Neural crest cell (in vitro differentiated cells): ENCODE results near the gene DRP2. TPM values are rescaled to one million over a fixed set of nuclear protein-coding genes. Genes with fewer than 3 reads are reported as not detected.

Experiments used
- DNase-seq: peaks from one replicate; pipeline ENCODE4 v3.0.0; 2021; ENCODE audit warnings: low read depth, mixed read lengths, low spot score
- H3K27ac Mint-ChIP-seq: one replicate; pipeline ENCODE4 v1.8.0; 2021; ENCODE audit warnings: mild to moderate bottlenecking, mixed read lengths; ENCODE audit not compliant: unreplicated experiment
- H3K27me3 Mint-ChIP-seq: 2 replicates; pipeline ENCODE4 v1.8.0; 2021; ENCODE audit warnings: low read depth, mild to moderate bottlenecking, mixed read lengths
- H3K36me3 Mint-ChIP-seq: 2 replicates; pipeline ENCODE4 v1.8.0; 2021; ENCODE audit warnings: low read depth, mild to moderate bottlenecking, mixed read lengths
- H3K4me1 Mint-ChIP-seq: 2 replicates; pipeline ENCODE4 v1.8.0; 2021; ENCODE audit warnings: mixed read lengths
- H3K4me3 Mint-ChIP-seq: one replicate; pipeline ENCODE4 v1.8.0; 2021; ENCODE audit warnings: mild to moderate bottlenecking, mixed read lengths
- H3K9me3 Mint-ChIP-seq: 2 replicates; pipeline ENCODE4 v1.8.0; 2021; ENCODE audit warnings: mixed read lengths
- total RNA-seq: library from RNA; stranded (reverse); gene quantifications from 2 replicates; pipeline ENCODE4 v1.2.1, GENCODE V29; 2021
- TF ChIP-seq, protein P1 (sequence below): fragments of 200-600 bp; sonication (generic); conservative IDR thresholded peaks from 2 replicates; pipeline ENCODE4 v1.5.0; 2021; ENCODE audit warnings: antibody characterized with exemption, mild to moderate bottlenecking

Gene DRP2
- total RNA-seq, 1 donor from 2014 or later, result 2.4 TPM

DNA sequence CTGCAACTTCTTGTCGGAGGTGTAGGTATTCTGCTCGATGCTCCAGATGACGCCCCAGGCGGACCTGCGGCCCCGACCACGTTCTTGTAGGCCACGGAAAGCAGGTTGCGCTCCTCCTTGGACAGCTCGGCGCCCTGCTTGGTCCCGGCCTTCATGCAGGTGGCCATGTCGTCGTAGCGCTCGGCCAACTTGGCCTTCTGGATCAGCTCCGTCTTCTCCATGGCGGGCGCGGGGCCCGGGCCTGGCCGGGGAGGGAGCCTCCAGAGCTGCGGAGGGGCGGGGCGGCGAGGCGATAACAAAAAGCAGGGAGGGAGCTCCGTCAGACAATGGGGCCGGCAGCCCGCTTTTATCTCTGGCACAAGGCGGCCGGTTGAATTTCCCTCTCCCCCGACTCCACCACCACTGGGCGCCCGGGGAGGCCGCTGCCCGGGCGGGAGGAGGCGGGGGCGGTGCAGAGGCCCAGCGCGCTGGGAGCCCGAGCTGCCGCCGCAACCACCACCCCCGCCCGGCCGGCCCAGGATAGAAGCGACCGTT lies 28.3 kb upstream of the DRP2 start:
- Mint-ChIP-seq H3K36me3 (peaks cover 3% of the 10 kb centered on the region), H3K4me3 (peak overlapping the region; percentile 15), H3K9me3 (peaks cover 8% of the 10 kb centered on the region), H3K4me1 (no peaks in the 10 kb centered on the region), H3K27me3 (no peaks in the 10 kb centered on the region), H3K27ac (no peak overlapping the region)
- TF ChIP-seq, protein P1, sequence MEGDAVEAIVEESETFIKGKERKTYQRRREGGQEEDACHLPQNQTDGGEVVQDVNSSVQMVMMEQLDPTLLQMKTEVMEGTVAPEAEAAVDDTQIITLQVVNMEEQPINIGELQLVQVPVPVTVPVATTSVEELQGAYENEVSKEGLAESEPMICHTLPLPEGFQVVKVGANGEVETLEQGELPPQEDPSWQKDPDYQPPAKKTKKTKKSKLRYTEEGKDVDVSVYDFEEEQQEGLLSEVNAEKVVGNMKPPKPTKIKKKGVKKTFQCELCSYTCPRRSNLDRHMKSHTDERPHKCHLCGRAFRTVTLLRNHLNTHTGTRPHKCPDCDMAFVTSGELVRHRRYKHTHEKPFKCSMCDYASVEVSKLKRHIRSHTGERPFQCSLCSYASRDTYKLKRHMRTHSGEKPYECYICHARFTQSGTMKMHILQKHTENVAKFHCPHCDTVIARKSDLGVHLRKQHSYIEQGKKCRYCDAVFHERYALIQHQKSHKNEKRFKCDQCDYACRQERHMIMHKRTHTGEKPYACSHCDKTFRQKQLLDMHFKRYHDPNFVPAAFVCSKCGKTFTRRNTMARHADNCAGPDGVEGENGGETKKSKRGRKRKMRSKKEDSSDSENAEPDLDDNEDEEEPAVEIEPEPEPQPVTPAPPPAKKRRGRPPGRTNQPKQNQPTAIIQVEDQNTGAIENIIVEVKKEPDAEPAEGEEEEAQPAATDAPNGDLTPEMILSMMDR, result no peak
- peak; percentile 34 for DNase-seq

DNA sequence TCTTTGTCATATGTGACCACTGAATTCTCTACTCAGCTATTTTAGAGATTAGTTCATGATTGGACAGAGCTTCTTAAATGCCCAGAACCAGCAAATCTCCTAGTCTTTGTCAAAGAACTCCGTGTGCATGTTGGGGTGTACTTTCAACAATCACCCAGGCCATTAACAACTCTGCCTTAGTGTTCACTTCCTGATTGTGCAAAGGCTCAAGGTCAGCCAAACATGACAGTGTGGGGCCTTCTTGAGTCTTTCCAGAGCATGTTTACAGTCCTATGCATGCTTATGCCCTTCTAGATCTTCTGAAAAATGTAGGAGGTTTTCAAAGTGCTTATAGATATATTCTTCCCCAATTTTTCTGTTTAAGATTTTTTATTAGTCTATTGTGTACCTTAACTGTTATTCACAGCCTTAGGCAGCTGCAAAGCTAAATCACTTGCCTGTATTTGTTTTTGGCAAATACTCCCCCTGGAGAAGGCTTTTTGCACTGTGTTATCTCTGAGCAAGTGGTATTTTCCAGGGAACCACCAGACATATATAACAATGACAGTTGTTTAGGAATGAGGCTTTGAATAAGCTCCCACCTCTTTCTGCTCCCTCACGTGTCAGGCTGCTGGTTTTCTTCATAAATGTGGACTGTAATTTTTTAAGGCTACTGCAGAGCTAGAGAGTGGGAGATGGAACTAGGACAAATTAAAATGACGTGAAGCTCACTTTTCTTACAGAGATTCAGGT lies 24.0 kb upstream of the DRP2 start:
- Mint-ChIP-seq H3K27me3 (no peaks in the 10 kb centered on the region), H3K4me1 (peaks cover 8% of the 10 kb centered on the region), H3K27ac (no peak overlapping the region), H3K36me3 (peaks cover 3% of the 10 kb centered on the region), H3K4me3 (no peak overlapping the region), H3K9me3 (peaks cover 3% of the 10 kb centered on the region)
- DNase-seq, result no peak
- TF ChIP-seq, protein P1, result no peak

DNA sequence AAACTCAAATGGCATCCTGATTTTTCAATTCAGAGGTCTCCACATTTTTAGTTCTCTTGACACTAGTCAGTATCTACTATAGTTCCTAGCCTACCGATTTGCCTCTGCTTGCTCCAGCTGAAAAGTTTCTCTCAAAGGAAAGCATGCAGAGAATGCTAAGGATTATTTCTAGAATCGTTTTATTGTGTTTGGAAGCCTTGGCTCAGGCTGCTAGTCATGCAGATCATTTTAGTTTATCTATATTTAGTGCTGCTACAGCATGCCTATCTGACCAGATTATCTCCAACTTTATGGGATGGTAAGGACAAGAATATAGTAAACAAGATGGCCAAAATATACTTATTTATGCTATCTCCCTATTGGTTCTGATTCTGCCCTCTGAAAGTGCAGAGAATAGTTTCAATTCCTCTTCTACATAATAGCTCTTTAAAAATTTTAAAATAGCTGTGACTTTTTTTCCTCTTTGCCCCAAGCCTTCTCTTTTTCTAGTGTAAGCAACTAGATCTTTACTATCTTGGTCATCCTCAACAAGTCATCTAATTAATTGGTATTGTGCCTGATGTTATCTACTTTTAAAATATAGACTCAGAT lies 15.7 kb upstream of the DRP2 start:
- TF ChIP-seq, protein P1, result no peak
- Mint-ChIP-seq H3K27me3 (no peaks in the 10 kb centered on the region), H3K4me3 (no peak overlapping the region)

DNA sequence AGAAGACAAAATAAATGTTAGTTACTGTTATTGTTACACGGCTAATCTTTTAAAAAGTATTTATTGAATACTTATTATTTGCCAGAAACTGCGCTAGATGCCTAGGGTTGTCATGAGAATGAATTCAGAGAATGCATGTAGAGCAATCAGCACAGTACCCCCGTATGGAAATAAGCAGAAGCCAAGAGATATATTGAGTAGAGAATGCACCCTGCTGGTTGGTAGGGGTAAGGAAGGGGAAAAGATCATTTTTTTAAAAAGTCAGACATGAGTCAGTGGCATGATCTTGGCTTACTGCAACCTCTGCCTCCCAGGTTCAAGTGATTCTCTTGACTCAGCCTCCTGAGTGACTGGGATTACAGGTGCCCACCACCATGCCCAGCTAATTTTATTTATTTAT lies 13.1 kb upstream of the DRP2 start:
- TF ChIP-seq, protein P1, result peak; percentile 60
- H3K27me3 Mint-ChIP-seq, result no peaks in the 10 kb centered on the region
- H3K4me3 Mint-ChIP-seq, result no peak overlapping the region
- H3K9me3 Mint-ChIP-seq, result no peaks in the 10 kb centered on the region
- H3K27ac Mint-ChIP-seq, result no peak overlapping the region
- H3K4me1 Mint-ChIP-seq, result peaks cover 13% of the 10 kb centered on the region
- no peaks in the 10 kb centered on the region for H3K36me3 Mint-ChIP-seq
- no peak for DNase-seq

More for the DNA sequence above, 15.7 kb upstream of the DRP2 start:
- no peak for DNase-seq
- Mint-ChIP-seq H3K27ac (no peak overlapping the region), H3K9me3 (no peaks in the 10 kb centered on the region), H3K36me3 (no peaks in the 10 kb centered on the region), H3K4me1 (peaks cover 15% of the 10 kb centered on the region)

DNA sequence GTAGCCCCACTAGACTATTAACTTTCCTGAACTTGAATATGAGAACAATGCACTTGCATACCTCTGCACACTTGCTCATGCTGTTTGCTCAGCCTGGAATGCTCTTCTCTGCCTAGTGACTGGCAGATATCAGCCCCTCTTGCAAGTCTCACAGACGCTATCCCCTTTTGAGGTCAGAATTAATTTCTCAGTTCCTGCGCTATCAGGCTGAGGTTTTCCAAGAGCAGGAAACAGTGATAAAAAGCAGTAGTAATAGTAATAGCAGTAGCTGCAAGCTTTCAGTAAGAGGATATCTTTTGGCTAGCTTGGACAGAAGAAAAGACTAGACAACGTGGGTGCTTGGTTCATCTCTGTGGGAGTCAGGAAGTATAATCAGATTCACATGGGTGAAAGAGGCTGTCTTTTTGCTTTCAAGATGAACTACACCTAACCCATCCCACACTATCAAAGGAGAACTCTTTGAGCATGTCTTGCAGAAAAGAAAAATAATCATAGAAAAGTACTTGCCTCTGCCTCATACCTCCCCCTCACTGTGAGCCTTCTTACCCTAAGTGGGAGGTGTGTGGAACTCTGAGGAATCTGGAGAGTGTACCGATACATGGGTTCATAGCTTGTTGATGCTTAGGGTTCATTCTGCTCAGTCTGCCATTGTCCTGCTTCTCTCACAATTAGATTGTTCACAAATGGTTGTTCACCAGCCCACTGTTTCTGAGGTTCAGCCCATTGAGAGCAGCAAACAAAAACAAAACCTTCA lies 11.3 kb upstream of the DRP2 start:
- H3K36me3 Mint-ChIP-seq, result no peaks in the 10 kb centered on the region
- H3K9me3 Mint-ChIP-seq, result no peaks in the 10 kb centered on the region
- no peak overlapping the region for H3K27ac Mint-ChIP-seq
- TF ChIP-seq, protein P1, result no peak
- peaks cover 13% of the 10 kb centered on the region for H3K4me1 Mint-ChIP-seq
- no peak for DNase-seq
- H3K4me3 Mint-ChIP-seq, result no peak overlapping the region
- no peaks in the 10 kb centered on the region for H3K27me3 Mint-ChIP-seq
